ENCODE data around the gene TMEM116. TPM values are rescaled to one million over a fixed set of nuclear protein-coding genes. Genes with fewer than 3 reads are reported as not detected.

The TMEM116 gene
- total and polyA plus RNA-seq, 2 of the 4 experiments (the other 2 are of a cell fraction) = 5.5 to 8.4 TPM

DNA sequence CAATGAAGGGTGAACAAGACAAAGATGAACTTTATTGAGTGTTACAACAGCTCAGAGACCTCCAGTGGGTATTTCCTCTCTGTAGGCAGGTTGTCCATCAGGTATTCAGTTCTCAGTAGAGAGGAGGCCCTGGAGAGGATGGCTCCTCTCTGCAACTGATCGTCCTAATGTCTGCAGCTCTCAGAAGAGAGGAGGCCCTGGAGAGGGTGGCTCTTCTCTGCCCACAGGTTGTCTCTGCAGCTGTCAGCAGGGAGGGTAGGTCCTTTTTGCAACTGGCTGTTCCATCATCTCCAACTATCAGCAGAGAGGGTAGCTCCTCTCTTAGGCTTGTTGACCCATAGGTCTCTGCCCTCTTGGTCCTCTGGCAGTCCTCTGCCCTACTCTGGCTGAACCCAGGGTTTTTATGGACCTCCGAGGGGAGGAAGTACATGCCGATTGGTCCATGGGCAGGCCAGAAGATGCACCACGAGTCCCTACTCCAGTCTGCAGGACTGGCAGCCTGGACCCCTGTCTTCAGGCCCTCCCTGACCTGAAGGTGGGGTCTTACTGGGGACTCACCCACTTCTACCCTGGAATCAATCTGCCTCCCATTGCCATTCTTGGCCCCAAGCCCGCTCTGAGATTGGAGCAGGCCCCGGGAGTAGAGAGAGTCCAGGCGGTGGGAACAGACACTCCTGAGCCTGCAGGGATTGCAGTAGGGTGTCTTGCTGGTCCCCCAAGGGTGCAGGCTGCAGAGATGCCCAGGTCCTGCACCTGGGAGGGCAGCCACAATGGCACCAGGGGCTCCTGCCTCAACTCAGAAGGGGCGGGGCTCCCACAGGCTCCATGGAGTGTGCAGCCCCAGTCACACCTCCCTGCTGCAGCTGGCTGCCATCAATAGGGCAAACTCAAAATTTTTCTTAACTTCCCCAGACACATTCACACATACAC lies 2.3 kb downstream of the TMEM116 start:
- ChIA-PET CTCF (no interaction called here), POLR2A (ENCODE audit: unreplicated experiment) (no interaction called here)
- no peak overlapping the region for H3K4ac ChIP-seq (ENCODE audit: low read depth, low read length)
- 96% methylated on average over 3 of the region's 8 CpGs; no CpG with 5 or more reads in 1 of the 2 experiments for WGBS, 2 experiments (ENCODE audit: extremely low coverage in 2 of 2, insufficient read length in 1 of 2)
- no peaks in the 10 kb centered on the region for H3K9me3 ChIP-seq (ENCODE audit: control insufficient read depth, insufficient read depth, low read length)
- no TSS peak for BruUV-seq (replicated peaks)
- no peak overlapping the region for H2BK20ac ChIP-seq (ENCODE audit: low read depth, low read length)
- H2BK5ac ChIP-seq (ENCODE audit: low read depth, low read length, poor library complexity, severe bottlenecking) = no peak overlapping the region
- dilution Hi-C loops (cut with HindIII; ENCODE audit: low sequenced_read_pairs, unreplicated experiment) = no loop called here
- H3K27ac ChIP-seq (ENCODE audit: insufficient read depth, low read length) = no peak overlapping the region
- H2BK120ac ChIP-seq (ENCODE audit: low read depth, low read length) = no peak overlapping the region
- no peak overlapping the region for H3K23ac ChIP-seq (ENCODE audit: low read depth, low read length)
- H3K18ac ChIP-seq (ENCODE audit: low read depth, low read length) = no peak overlapping the region
- no peak overlapping the region for H2BK15ac ChIP-seq (ENCODE audit: low read depth, low read length)
- H3K9me1 ChIP-seq (ENCODE audit: insufficient read depth, low read length) = peaks cover 13% of the 10 kb centered on the region
- no peak overlapping the region for H3K9ac ChIP-seq (ENCODE audit: low read depth, low read length)
- H3K56ac ChIP-seq (ENCODE audit: extremely low read depth, insufficient read depth, low read length) = no peak overlapping the region
- H4K5ac ChIP-seq (ENCODE audit: low read depth, low read length) = no peak overlapping the region
- no peak for ATAC-seq (ENCODE audit: low read depth)
- intact Hi-C loops (cut with micrococcal nuclease) = no loop called here
- DNase-seq = no peak
- H3K4me3 ChIP-seq (ENCODE audit: insufficient read depth, low read depth, low read length) = no peak overlapping the region
- no peak overlapping the region for H3K14ac ChIP-seq (replicated peaks; ENCODE audit: low read depth, low read length)
- no peak overlapping the region for H4K91ac ChIP-seq (ENCODE audit: insufficient read depth, low read depth, low read length)
- H3K27me3 ChIP-seq (ENCODE audit: control insufficient read depth, insufficient read depth, low read length) = no peaks in the 10 kb centered on the region
- no peaks in the 10 kb centered on the region for H3K36me3 ChIP-seq (ENCODE audit: control insufficient read depth, insufficient read depth, low read length)
- no peak overlapping the region for H3K4me2 ChIP-seq (ENCODE audit: low read depth, low read length)
- H2AK9ac ChIP-seq (replicated peaks; ENCODE audit: low read depth, low read length, poor library complexity) = no peak overlapping the region
- H2AK5ac ChIP-seq (ENCODE audit: low read depth, low read length) = no peak overlapping the region
- H3K4me1 ChIP-seq (ENCODE audit: control insufficient read depth, insufficient read depth, low read length) = peaks cover 5% of the 10 kb centered on the region
- no peak overlapping the region for H4K8ac ChIP-seq (ENCODE audit: low read depth in 2 of 2, low read length in 2 of 2)
- in situ Hi-C loops (cut with MboI; ENCODE audit: low sequenced_read_pairs) = no loop called here
- H3K79me1 ChIP-seq (ENCODE audit: low read depth in 1 of 2, low read length in 2 of 2) = peaks cover 22 to 43% of the 10 kb centered on the region in 2 experiments
- peaks cover 7% of the 10 kb centered on the region; the same call in 1 of the 2 replicates for H4K20me1 ChIP-seq (ENCODE audit: insufficient read depth, low read length)
- H2AFZ ChIP-seq (replicated peaks; ENCODE audit: low read length, poor library complexity) = no peak overlapping the region
- no peak for TF ChIP-seq RFX5 (IDR thresholded peaks at IDR 0.05; ENCODE audit: low read depth, low read length)
- no peak for TF ChIP-seq FOS (IDR thresholded peaks at IDR 0.05; ENCODE audit: low read depth, low read length)
- TF ChIP-seq ELK1 (IDR thresholded peaks at IDR 0.05; ENCODE audit: borderline replicate concordance, low read depth, low read length) = no peak
- no peak for TF ChIP-seq MXI1 (IDR thresholded peaks at IDR 0.05; ENCODE audit: borderline replicate concordance, low read depth, low read length)
- no peak for TF ChIP-seq POLR2A (IDR thresholded peaks at IDR 0.05; ENCODE audit: low read depth, low read length)
- no peak for TF ChIP-seq NFE2L2 (IDR thresholded peaks at IDR 0.05; ENCODE audit: low read depth, low read length)
- no peak for TF ChIP-seq USF2 (IDR thresholded peaks at IDR 0.05; ENCODE audit: low read depth, low read length)
- no peak for TF ChIP-seq RCOR1 (IDR thresholded peaks at IDR 0.05; ENCODE audit: insufficient replicate concordance, low read length)
- no peak for TF ChIP-seq SMC3 (IDR thresholded peaks at IDR 0.05; ENCODE audit: low read depth, low read length)
- no peak for TF ChIP-seq CTCF (conservative IDR thresholded peaks at IDR 0.05; ENCODE audit: low read depth, low read length)
- no peak for TF ChIP-seq MAZ (IDR thresholded peaks at IDR 0.05; ENCODE audit: borderline replicate concordance, low read depth, low read length)
- no peak for TF ChIP-seq BHLHE40 (IDR thresholded peaks at IDR 0.05; ENCODE audit: low read depth, low read length)
- TF ChIP-seq CHD1 (IDR thresholded peaks at IDR 0.05; ENCODE audit: low read depth, low read length) = no peak
- TF ChIP-seq RAD21 (IDR thresholded peaks at IDR 0.05; ENCODE audit: low read length) = no peak
- TF ChIP-seq MAFK (IDR thresholded peaks at IDR 0.05; ENCODE audit: low read depth, low read length) = no peak
